AG09309 (cell line): ENCODE measurements around the gene PKMYT1.

Source experiments
- DNase-seq: peaks from one replicate; pipeline ENCODE4 v3.0.0-alpha.2; 2010; ENCODE audit warnings: low read depth
- H3K4me3 ChIP-seq: 2 replicates; pipeline ENCODE4 v1.5.1; 2011; ENCODE audit warnings: mild to moderate bottlenecking, low read depth, low read length, moderate library complexity; ENCODE audit not compliant: control insufficient read depth
- CTCF ChIP-seq: IDR thresholded peaks from 2 replicates; pipeline ENCODE4 v1.5.1; 2011; ENCODE audit warnings: mild to moderate bottlenecking, low read depth, low read length, inconsistent platforms; ENCODE audit not compliant: insufficient read depth, control insufficient read depth; ENCODE audit errors: missing control alignments

Gene PKMYT1

GRCh38 chr16:2962334-2963073, 17.7 kb downstream of the PKMYT1 start:
- DNase-seq, result no peak
- no peak for TF ChIP-seq CTCF
- H3K4me3 ChIP-seq, result no peak overlapping the region

- no peak for DNase-seq
- no peak overlapping the region for H3K4me3 ChIP-seq
- TF ChIP-seq CTCF, result no peak
These were observed 19.8 kb downstream of the PKMYT1 start for GRCh38 chr16:2960183-2961010.

- no peak overlapping the region for H3K4me3 ChIP-seq
- TF ChIP-seq CTCF, result no peak
- no peak for DNase-seq
These were observed 21.0 kb downstream of the PKMYT1 start for GRCh38 chr16:2959206-2959605.

GRCh38 chr16:2956579-2956956, 23.7 kb downstream of the PKMYT1 start:
- TF ChIP-seq CTCF, result no peak
- H3K4me3 ChIP-seq, result no peak overlapping the region
- DNase-seq, result no peak

GRCh38 chr16:2955779-2956578, 24.3 kb downstream of the PKMYT1 start:
- no peak for TF ChIP-seq CTCF
- H3K4me3 ChIP-seq, result no peak overlapping the region
- no peak for DNase-seq

- TF ChIP-seq CTCF, result no peak
- DNase-seq, result no peak
- no peak overlapping the region for H3K4me3 ChIP-seq
These were observed 24.8 kb downstream of the PKMYT1 start for GRCh38 chr16:2955438-2955778.
